ENCODE results near the gene MORC2.

DNA sequence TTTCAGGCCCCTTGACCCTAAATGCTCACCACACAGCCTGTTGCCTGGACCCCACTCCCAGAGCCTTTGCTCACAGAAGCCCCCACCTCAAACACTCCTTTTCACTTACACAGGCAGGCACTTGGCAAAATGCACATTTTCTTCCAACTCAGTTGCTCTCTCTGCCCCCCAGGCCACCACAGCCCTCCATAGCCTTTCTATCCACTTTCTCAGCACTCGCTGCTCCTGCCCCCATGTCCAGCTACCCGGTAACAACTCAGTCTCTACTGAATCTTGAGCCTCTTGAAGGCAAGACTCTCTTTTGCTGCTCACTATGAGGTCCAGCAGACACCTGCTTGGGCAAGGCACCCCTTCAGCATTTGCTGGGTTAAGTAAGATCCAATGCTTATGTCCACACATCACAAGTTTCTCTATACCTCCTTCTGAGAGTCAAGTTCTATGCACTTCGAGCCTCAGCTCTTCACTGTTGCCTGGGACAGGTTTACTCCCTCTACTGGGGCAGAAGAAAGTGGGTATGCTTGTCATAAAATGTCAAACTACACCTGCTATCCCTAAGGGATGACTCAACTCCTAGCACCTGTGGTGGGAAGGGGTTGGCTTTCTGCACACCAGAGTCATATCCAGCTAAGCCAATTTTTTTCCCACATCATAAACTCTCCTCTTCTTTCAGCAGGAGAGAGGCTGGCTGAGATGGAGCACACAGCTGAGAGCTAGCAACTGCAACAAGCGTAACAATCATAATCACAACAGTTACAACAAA is 36.9 kb downstream of the MORC2 start:
- TF ChIP-seq, protein P1, sequence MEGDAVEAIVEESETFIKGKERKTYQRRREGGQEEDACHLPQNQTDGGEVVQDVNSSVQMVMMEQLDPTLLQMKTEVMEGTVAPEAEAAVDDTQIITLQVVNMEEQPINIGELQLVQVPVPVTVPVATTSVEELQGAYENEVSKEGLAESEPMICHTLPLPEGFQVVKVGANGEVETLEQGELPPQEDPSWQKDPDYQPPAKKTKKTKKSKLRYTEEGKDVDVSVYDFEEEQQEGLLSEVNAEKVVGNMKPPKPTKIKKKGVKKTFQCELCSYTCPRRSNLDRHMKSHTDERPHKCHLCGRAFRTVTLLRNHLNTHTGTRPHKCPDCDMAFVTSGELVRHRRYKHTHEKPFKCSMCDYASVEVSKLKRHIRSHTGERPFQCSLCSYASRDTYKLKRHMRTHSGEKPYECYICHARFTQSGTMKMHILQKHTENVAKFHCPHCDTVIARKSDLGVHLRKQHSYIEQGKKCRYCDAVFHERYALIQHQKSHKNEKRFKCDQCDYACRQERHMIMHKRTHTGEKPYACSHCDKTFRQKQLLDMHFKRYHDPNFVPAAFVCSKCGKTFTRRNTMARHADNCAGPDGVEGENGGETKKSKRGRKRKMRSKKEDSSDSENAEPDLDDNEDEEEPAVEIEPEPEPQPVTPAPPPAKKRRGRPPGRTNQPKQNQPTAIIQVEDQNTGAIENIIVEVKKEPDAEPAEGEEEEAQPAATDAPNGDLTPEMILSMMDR (IDR thresholded peaks at IDR 0.05 in 4 of 5, conservative IDR thresholded peaks at IDR 0.05 in 1 of 5): no peak
- no peak for TF ChIP-seq POLR2A (IDR thresholded peaks at IDR 0.05)

Data from gastrocnemius medialis (tissue), 4 donors.